ENCODE results near the gene SLIT1. TPM values are rescaled to one million over a fixed set of nuclear protein-coding genes. Genes with fewer than 3 reads are reported as not detected.
A peak's percentile ranks its signal among the peaks of the same experiment; 100 is the strongest.

Gene SLIT1
- total RNA-seq, 1 donor = not detected

DNA sequence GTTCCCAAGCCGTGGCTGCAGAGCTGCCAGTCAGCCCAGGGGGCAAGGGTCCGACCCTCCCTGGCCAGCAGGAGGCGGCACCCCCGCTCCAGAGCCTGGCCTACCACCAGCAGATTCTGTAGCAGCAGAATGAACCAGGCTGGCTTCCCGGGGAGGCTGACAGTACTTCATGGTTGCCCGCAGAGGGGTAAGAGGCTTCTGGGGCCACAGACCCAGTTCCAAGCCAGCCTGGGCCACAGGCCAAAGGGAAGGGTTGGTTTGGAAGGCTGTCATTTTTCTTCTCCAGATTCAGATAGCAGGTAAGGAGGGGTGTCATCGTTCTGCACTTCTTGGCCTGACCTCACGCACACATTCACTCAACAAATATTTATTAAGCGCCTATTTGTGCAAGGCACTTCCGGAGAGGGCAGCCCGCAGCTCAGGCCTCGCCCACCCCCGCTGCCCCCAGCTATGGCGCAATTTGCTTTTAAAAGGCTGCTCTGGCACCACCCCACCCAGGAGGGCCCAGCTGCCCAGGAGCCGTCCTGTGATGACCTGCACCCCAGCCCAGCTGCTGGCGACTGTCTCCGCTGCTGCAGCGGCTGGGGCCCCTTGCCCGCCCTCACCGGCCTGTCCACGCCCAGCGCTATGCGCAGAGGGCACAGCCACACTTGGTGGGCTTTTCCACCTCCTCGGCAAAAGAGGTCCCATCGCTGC lies 185.1 kb downstream of the SLIT1 start:
- H3K4me3 ChIP-seq (ENCODE audit: insufficient read depth, low read length) = no peak overlapping the region
- TF ChIP-seq, protein P1, sequence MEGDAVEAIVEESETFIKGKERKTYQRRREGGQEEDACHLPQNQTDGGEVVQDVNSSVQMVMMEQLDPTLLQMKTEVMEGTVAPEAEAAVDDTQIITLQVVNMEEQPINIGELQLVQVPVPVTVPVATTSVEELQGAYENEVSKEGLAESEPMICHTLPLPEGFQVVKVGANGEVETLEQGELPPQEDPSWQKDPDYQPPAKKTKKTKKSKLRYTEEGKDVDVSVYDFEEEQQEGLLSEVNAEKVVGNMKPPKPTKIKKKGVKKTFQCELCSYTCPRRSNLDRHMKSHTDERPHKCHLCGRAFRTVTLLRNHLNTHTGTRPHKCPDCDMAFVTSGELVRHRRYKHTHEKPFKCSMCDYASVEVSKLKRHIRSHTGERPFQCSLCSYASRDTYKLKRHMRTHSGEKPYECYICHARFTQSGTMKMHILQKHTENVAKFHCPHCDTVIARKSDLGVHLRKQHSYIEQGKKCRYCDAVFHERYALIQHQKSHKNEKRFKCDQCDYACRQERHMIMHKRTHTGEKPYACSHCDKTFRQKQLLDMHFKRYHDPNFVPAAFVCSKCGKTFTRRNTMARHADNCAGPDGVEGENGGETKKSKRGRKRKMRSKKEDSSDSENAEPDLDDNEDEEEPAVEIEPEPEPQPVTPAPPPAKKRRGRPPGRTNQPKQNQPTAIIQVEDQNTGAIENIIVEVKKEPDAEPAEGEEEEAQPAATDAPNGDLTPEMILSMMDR (IDR thresholded peaks at IDR 0.05; ENCODE audit: extremely low read depth, low read depth, low read length) = no peak
- H3K27me3 ChIP-seq (ENCODE audit: insufficient read depth, low read length) = no peaks in the 10 kb centered on the region
- no peaks in the 10 kb centered on the region for H3K79me2 ChIP-seq (ENCODE audit: insufficient read depth, low read length)
- no peak overlapping the region for H3K27ac ChIP-seq (ENCODE audit: low read depth, low read length)
- no peaks in the 10 kb centered on the region for H3K36me3 ChIP-seq (ENCODE audit: insufficient read depth, low read length)
- H4K20me1 ChIP-seq (ENCODE audit: insufficient read depth, low read length) = no peaks in the 10 kb centered on the region
- H3K4me1 ChIP-seq (ENCODE audit: insufficient read depth, low read length) = peaks cover 22% of the 10 kb centered on the region
- H3K4me2 ChIP-seq (ENCODE audit: insufficient read depth, low read length) = no peak overlapping the region
- DNase-seq (ENCODE audit: insufficient read length, low spot score, missing footprints) = peak; percentile 17
- H2AFZ ChIP-seq (ENCODE audit: low read length) = no peak overlapping the region
- H3K9me3 ChIP-seq (ENCODE audit: low read depth, low read length) = no peaks in the 10 kb centered on the region

- no peaks in the 10 kb centered on the region for H3K79me2 ChIP-seq (ENCODE audit: insufficient read depth, low read length)
- H3K4me2 ChIP-seq (ENCODE audit: insufficient read depth, low read length) = no peak overlapping the region
- peak; percentile 56 for DNase-seq (ENCODE audit: insufficient read length, low spot score, missing footprints)
- peaks cover 24% of the 10 kb centered on the region for H3K4me1 ChIP-seq (ENCODE audit: insufficient read depth, low read length)
- no peak overlapping the region for H2AFZ ChIP-seq (ENCODE audit: low read length)
- no peaks in the 10 kb centered on the region for H3K36me3 ChIP-seq (ENCODE audit: insufficient read depth, low read length)
- no peaks in the 10 kb centered on the region for H3K27me3 ChIP-seq (ENCODE audit: insufficient read depth, low read length)
- TF ChIP-seq, protein P1 (IDR thresholded peaks at IDR 0.05; ENCODE audit: extremely low read depth, low read depth, low read length) = no peak
- no peaks in the 10 kb centered on the region for H3K9me3 ChIP-seq (ENCODE audit: low read depth, low read length)
- no peak overlapping the region for H3K4me3 ChIP-seq (ENCODE audit: insufficient read depth, low read length)
- H4K20me1 ChIP-seq (ENCODE audit: insufficient read depth, low read length) = no peaks in the 10 kb centered on the region
- H3K27ac ChIP-seq (ENCODE audit: low read depth, low read length) = no peak overlapping the region
Observed at GRCh38 chr10:96999987-97000386, 185.8 kb downstream of the SLIT1 start.

DNA sequence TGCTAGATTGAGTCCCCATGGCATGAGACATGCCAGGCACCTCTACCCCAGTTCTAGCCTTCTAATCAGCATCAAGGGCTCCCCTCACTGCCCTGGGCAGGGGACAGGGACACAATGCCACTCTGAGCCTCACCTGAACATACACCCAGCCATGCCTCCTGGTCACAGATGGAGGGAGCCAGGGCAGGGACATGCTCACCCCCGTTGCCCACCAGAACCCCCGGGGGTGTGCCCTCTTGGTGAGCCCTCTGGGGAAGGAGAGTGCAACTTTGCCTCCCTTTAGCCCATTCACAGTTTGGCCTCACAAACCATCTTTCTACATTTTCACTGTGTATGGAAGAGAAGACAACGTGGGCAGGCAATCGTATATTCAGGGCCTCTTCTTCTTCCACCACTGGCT lies 186.4 kb downstream of the SLIT1 start:
- Histone ChIP-seq H3K4me1 (ENCODE audit: insufficient read depth, low read length) (peaks cover 24% of the 10 kb centered on the region), H3K4me2 (ENCODE audit: insufficient read depth, low read length) (no peak overlapping the region), H3K27me3 (ENCODE audit: insufficient read depth, low read length) (no peaks in the 10 kb centered on the region), H2AFZ (ENCODE audit: low read length) (no peak overlapping the region), H3K79me2 (ENCODE audit: insufficient read depth, low read length) (no peaks in the 10 kb centered on the region), H3K9me3 (ENCODE audit: low read depth, low read length) (no peaks in the 10 kb centered on the region), H3K36me3 (ENCODE audit: insufficient read depth, low read length) (no peaks in the 10 kb centered on the region), H3K4me3 (ENCODE audit: insufficient read depth, low read length) (no peak overlapping the region), H3K27ac (ENCODE audit: low read depth, low read length) (no peak overlapping the region), H4K20me1 (ENCODE audit: insufficient read depth, low read length) (no peaks in the 10 kb centered on the region)
- TF ChIP-seq, protein P1 (IDR thresholded peaks at IDR 0.05; ENCODE audit: extremely low read depth, low read depth, low read length) = no peak
- peak; percentile 56 for DNase-seq (ENCODE audit: insufficient read length, low spot score, missing footprints)

DNA sequence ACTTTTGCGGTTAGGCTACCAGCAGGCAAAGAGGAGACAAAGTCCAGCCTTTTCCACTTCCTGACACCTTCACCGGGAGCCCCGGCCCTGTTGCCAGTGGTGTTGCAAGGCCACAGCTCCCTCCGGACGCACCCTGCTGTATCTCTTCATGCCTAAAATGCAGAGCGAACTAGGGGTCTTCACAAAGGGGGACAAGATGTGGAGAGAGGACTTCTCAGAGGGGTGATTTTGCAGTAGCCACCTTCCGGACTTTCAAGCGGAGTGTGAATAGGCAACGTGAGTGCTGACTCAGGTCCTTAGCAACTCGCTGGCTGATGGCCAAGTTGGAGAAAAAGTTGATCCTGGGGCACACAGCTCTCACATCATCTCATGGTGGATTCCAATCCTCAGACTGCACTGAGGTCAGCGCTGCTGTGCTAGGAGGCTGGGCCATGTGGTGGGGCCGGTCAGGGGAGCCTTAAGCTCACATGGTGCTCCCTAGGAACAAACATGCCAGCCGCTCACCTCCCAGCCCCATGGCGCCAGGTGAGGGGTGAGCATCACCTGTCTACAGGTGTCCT lies 187.3 kb downstream of the SLIT1 start:
- no peak overlapping the region for H3K4me2 ChIP-seq (ENCODE audit: insufficient read depth, low read length)

More for the DNA sequence above, 187.3 kb downstream of the SLIT1 start:
- Histone ChIP-seq H3K9me3 (ENCODE audit: low read depth, low read length) (no peaks in the 10 kb centered on the region), H2AFZ (ENCODE audit: low read length) (no peak overlapping the region), H4K20me1 (ENCODE audit: insufficient read depth, low read length) (no peaks in the 10 kb centered on the region), H3K4me1 (ENCODE audit: insufficient read depth, low read length) (peaks cover 24% of the 10 kb centered on the region), H3K79me2 (ENCODE audit: insufficient read depth, low read length) (no peaks in the 10 kb centered on the region), H3K27me3 (ENCODE audit: insufficient read depth, low read length) (no peaks in the 10 kb centered on the region), H3K27ac (ENCODE audit: low read depth, low read length) (no peak overlapping the region), H3K36me3 (ENCODE audit: insufficient read depth, low read length) (no peaks in the 10 kb centered on the region), H3K4me3 (ENCODE audit: insufficient read depth, low read length) (no peak overlapping the region)
- peak; percentile 83 for DNase-seq (ENCODE audit: insufficient read length, low spot score, missing footprints)
- TF ChIP-seq, protein P1 (IDR thresholded peaks at IDR 0.05; ENCODE audit: extremely low read depth, low read depth, low read length) = no peak

Measured in osteoblast (primary cell).